PFSK-1 (cell line): Measurements from ENCODE around the gene TMPRSS11A.

ENCODE experiments used
- FOXP2 ChIP-seq: optimal IDR thresholded peaks from 2 replicates; pipeline ENCODE3; 2011; ENCODE audit warnings: borderline replicate concordance, control low read depth, inconsistent platforms; ENCODE audit not compliant: insufficient read depth; ENCODE audit errors: extremely low read length, extremely low read depth
- REST ChIP-seq, 2 experiments: IDR thresholded peaks; 2 replicates each; pipeline versions ENCODE4 v1.6.1 to v1.8.0; 2011 to 2012; ENCODE audit warnings: low read depth in 2 of 2, low read length in 2 of 2, control low read depth in 1 of 2, inconsistent platforms in 1 of 2, mild to moderate bottlenecking in 1 of 2, moderate library complexity in 1 of 2; ENCODE audit not compliant: insufficient read depth in 1 of 2
- TAF1 ChIP-seq: IDR thresholded peaks from 2 replicates; pipeline ENCODE4 v1.6.1; 2012; ENCODE audit warnings: low read length, control low read depth, borderline replicate concordance; ENCODE audit not compliant: insufficient read depth

GRCh38 chr4:68011684-68012083 lies 48.4 kb upstream of the TMPRSS11A start:
- no peak for TF ChIP-seq TAF1
- no peak for TF ChIP-seq FOXP2
- TF ChIP-seq REST (IDR thresholded peaks at IDR 0.05; ENCODE audit: insufficient read depth in 1 of 2, low read depth in 2 of 2, low read length in 2 of 2), result no peak
